HL-60 (cell line): ENCODE data around the gene RUBCN.
"Not testable (repeated sequence)": the region's sequence is repeated elsewhere in the genome, so short reads cannot be mapped to it uniquely, and the experiment has no call there.

ENCODE experiments used
- CTCF ChIP-seq: IDR thresholded peaks from one replicate; pipeline ENCODE4 v1.5.1; 2011; ENCODE audit warnings: low read length, control low read depth, inconsistent platforms; ENCODE audit not compliant: insufficient read depth
- GABPA ChIP-seq: IDR thresholded peaks from 2 replicates; pipeline ENCODE4 v1.6.1; 2012; ENCODE audit warnings: low read depth
- POLR2AphosphoS5 ChIP-seq: IDR thresholded peaks from 2 replicates; pipeline ENCODE4 v1.6.1; 2012; ENCODE audit warnings: low read depth
- REST ChIP-seq: IDR thresholded peaks from 2 replicates; pipeline ENCODE4 v1.6.1; 2012; ENCODE audit warnings: low read depth; ENCODE audit not compliant: insufficient replicate concordance
- SPI1 ChIP-seq: IDR thresholded peaks from 2 replicates; pipeline ENCODE4 v1.6.1; 2012; ENCODE audit warnings: low read depth, mild to moderate bottlenecking, borderline replicate concordance

- TF ChIP-seq POLR2AphosphoS5, CTCF, REST, GABPA, SPI1: not testable (repeated sequence)
Measured at GRCh38 chr3:197626404-197627157, 110.1 kb downstream of the RUBCN start.
